CD8-positive, alpha-beta memory T cell (primary cell): ENCODE data around the gene PDRG1. TPM values are rescaled to one million over a fixed set of nuclear protein-coding genes. Genes with fewer than 3 reads are reported as not detected.

ENCODE experiments used
- CTCF ChIA-PET: fragments of 350-600 bp; sonication (Branson Sonifier 250); formaldehyde crosslinking; loops from one replicate; lab custom pipeline; 2021; ENCODE audit warnings: antibody characterized with exemption; lab: Charles Lee
- POLR2A ChIA-PET: fragments of 350-600 bp; sonication (Branson Sonifier 250); formaldehyde crosslinking; loops from one replicate; lab custom pipeline; 2021; ENCODE audit warnings: antibody characterized with exemption; lab: Charles Lee
- DNase-seq, 5 donors: peaks; one replicate each; pipeline versions ENCODE4 v3.0.0 to v3.0.0-alpha.2; 2020 to 2022; ENCODE audit warnings: mixed read lengths in 1 of 5
- H3K27ac ChIP-seq: one replicate; pipeline ENCODE4 v1.7.0; 2013; ENCODE audit warnings: low read depth, mild to moderate bottlenecking, low read length, moderate library complexity
- H3K27me3 ChIP-seq: 2 replicates; pipeline ENCODE4 v1.7.0; 2013; ENCODE audit warnings: low read length, mild to moderate bottlenecking; ENCODE audit not compliant: insufficient read depth, poor library complexity, severe bottlenecking
- H3K36me3 ChIP-seq: 2 replicates; pipeline ENCODE4 v1.7.0; 2013; ENCODE audit warnings: mild to moderate bottlenecking, low read length, moderate library complexity; ENCODE audit not compliant: insufficient read depth
- H3K4me1 ChIP-seq: 2 replicates; pipeline ENCODE4 v1.7.0; 2013; ENCODE audit warnings: mild to moderate bottlenecking, low read length, moderate library complexity; ENCODE audit not compliant: insufficient read depth
- H3K4me3 ChIP-seq: 2 replicates; pipeline ENCODE4 v1.7.0; 2013; ENCODE audit warnings: mild to moderate bottlenecking, low read length
- H3K9me3 ChIP-seq: 2 replicates; pipeline ENCODE4 v1.7.0; 2013; ENCODE audit warnings: mild to moderate bottlenecking, low read length
- H3K27ac Mint-ChIP-seq, 8 donors: one replicate each; pipeline ENCODE4 v1.8.0; 2020 to 2021; ENCODE audit warnings: mixed read lengths in 8 of 8, mild to moderate bottlenecking in 6 of 8, inconsistent platforms in 3 of 8, moderate library complexity in 3 of 8
- H3K27me3 Mint-ChIP-seq, 2 donors: one replicate each; pipeline ENCODE4 v1.8.0; 2020 to 2021; ENCODE audit warnings: mixed read lengths in 2 of 2, mild to moderate bottlenecking in 1 of 2, moderate library complexity in 1 of 2
- H3K36me3 Mint-ChIP-seq, 3 donors: one replicate each; pipeline ENCODE4 v1.8.0; 2020 to 2021; ENCODE audit warnings: mixed read lengths in 3 of 3, inconsistent platforms in 1 of 3, mild to moderate bottlenecking in 1 of 3
- H3K4me1 Mint-ChIP-seq, 3 donors: one replicate each; pipeline ENCODE4 v1.8.0; 2020 to 2021; ENCODE audit warnings: mixed read lengths in 3 of 3, inconsistent platforms in 1 of 3, mild to moderate bottlenecking in 1 of 3
- H3K4me3 Mint-ChIP-seq, 7 donors: one replicate each; pipeline ENCODE4 v1.8.0; 2020 to 2021; ENCODE audit warnings: mixed read lengths in 7 of 7, mild to moderate bottlenecking in 6 of 7, moderate library complexity in 4 of 7, inconsistent platforms in 2 of 7
- H3K9me3 Mint-ChIP-seq, 5 donors: one replicate each; pipeline ENCODE4 v1.8.0; 2020 to 2022; ENCODE audit warnings: mixed read lengths in 5 of 5, mild to moderate bottlenecking in 3 of 5, moderate library complexity in 2 of 5, inconsistent platforms in 1 of 5
- polyA plus RNA-seq: library from polyadenylated mRNA; unstranded; fragments of 300-500 nt; fragmentation: Illumina TruSeq; gene quantifications from one replicate; pipeline ENCODE4 v1.2.3, GENCODE V29; 2021
- total RNA-seq, 2 experiments: library from RNA; stranded (reverse); gene quantifications; one replicate each; pipeline ENCODE4 v1.2.3, GENCODE V29; 2021

The PDRG1 gene
- total and polyA plus RNA-seq, 3 experiments from 2014 or later: 22.4 to 23.9 (median 23.9) TPM

DNA sequence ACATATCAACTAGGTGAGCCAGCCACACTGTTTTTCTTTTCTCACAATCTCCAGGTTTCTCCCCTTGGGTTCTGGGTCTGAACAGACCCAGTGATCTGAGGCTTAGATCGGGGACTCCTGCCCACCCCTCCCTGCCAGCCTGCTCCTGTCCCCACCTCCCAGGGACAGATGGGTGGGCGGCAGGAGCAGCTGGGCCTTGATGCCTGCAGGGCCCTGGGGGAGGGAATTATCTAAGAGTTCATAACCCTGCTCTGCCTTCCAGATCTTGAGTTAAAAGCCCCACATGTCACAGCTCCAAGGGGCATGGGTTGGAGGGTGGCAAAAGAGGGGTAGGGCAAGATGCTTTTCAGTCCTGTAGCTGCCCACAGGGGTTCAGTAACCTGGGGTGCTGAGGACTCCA, 10.9 kb upstream of the PDRG1 start:
- Histone ChIP-seq H3K4me3 (no peak overlapping the region), H3K9me3 (no peaks in the 10 kb centered on the region), H3K27me3 (peaks cover 14% of the 10 kb centered on the region), H3K36me3 (no peaks in the 10 kb centered on the region), H3K27ac (no peak overlapping the region), H3K4me1 (no peaks in the 10 kb centered on the region)
- ChIA-PET CTCF (no interaction called here), POLR2A (no interaction called here)
- Mint-ChIP-seq H3K4me1 (peaks cover 0 to 5% (median 4%) of the 10 kb centered on the region in 3 donors), H3K4me3 (no peak overlapping the region), H3K9me3 (peaks cover 0 to 3% (median 0%) of the 10 kb centered on the region in 5 donors), H3K36me3 (peaks cover 0 to 4% (median 0%) of the 10 kb centered on the region in 3 donors), H3K27ac (no peak overlapping the region), H3K27me3 (peaks cover 37 to 70% of the 10 kb centered on the region in 2 donors)
- DNase-seq: no peak

DNA sequence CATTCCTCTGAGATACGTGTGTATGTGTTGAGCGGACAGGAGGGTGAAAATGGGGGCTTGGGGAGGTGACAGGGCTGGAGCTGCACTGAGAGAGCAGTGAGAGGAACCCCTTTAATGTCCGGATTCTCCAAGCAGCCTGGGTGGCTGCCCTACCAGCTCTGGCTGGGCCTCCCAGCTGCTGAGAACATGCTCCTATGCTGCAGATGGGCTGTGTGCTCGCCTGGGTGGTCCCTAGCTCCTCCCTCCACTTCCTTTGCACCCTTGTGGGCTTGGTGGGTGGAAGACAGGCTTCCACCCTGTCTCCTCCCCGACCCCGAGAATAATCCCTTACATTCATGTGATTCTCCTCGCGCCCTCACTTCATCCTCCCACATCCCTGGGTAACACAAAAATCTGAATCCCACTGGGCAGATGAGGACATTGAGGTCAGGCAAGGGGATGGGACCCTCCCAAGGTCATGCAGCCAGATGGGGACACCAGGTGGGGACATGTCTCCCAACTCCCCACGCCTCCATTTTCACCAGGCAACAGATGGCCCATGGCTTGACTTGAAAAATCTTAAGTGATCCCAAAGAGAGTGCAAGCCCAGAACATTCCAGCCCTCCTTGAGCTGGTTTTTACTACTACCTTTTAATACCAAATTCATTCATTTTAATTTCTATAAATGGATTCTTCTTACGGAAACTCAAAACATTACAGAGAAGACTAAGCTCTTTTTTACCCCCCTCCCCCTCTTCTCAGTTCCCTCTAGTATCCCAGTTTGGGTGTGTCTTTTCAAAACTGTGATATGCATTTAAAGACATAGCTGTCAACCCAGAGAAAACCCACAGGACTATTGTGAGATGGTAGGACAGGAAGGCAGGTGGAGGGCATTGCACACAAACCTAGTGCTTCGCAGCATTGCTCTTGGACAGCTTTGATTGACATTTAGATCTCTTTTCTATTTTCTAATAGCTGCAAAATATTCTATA, 5.0 kb upstream of the PDRG1 start:
- Mint-ChIP-seq H3K27ac (no peak overlapping the region), H3K4me3 (no peak overlapping the region), H3K9me3 (no peaks in the 10 kb centered on the region), H3K27me3 (peaks cover 21 to 47% of the 10 kb centered on the region in 2 donors), H3K4me1 (peaks cover 5% of the 10 kb centered on the region in 3 donors), H3K36me3 (peaks cover 0 to under 1% (median 0%) of the 10 kb centered on the region in 3 donors)
- Histone ChIP-seq H3K4me1 (peaks cover 4% of the 10 kb centered on the region), H3K4me3 (no peak overlapping the region), H3K9me3 (no peaks in the 10 kb centered on the region), H3K27ac (no peak overlapping the region), H3K27me3 (peaks cover 5% of the 10 kb centered on the region), H3K36me3 (no peaks in the 10 kb centered on the region)
- POLR2A ChIA-PET: no interaction called here
- DNase-seq: no peak
- CTCF ChIA-PET: interaction anchor here (0.9 kb wide), 2 partner anchors 104 to 110 kb away, joined by 3 read pairs; no protein-coding TSS in a partner anchor

DNA sequence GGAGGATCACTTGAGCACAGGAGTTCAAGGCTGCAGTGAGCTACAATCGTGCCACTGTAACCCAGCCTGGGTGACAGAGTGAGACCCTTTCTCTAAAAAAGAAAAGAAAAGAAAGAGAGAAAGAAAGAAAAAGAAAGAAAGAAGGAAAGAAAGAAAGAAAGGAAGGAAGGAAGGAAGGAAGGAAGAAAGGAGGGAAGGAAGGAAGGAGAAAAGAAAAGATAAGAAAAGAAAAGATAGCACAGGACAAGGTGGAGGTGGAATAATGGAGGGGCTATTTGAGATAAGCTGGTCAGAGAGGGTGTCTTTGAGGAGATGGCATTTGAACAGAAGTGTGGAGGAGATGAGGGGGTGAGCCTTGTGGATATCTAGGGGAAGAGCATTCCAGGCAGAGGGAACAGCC, 2.7 kb upstream of the PDRG1 start:
- Mint-ChIP-seq H3K36me3 (peaks cover 0 to 16% (median 3%) of the 10 kb centered on the region in 3 donors), H3K4me1 (peaks cover 24 to 28% (median 28%) of the 10 kb centered on the region in 3 donors), H3K4me3 (no peak overlapping the region), H3K9me3 (no peaks in the 10 kb centered on the region), H3K27me3 (peaks cover 18 to 28% of the 10 kb centered on the region in 2 donors), H3K27ac (no peak overlapping the region)
- H3K27ac ChIP-seq: no peak overlapping the region
- no peak overlapping the region for H3K4me3 ChIP-seq
- no peaks in the 10 kb centered on the region for H3K36me3 ChIP-seq
- POLR2A ChIA-PET: no interaction called here
- peaks cover 5% of the 10 kb centered on the region for H3K27me3 ChIP-seq
- H3K9me3 ChIP-seq: no peaks in the 10 kb centered on the region
- DNase-seq: no peak
- CTCF ChIA-PET: interaction anchor here (0.9 kb wide), 1 partner anchor 13 kb away, joined by 3 read pairs; no protein-coding TSS in a partner anchor
- peaks cover 21% of the 10 kb centered on the region for H3K4me1 ChIP-seq

DNA sequence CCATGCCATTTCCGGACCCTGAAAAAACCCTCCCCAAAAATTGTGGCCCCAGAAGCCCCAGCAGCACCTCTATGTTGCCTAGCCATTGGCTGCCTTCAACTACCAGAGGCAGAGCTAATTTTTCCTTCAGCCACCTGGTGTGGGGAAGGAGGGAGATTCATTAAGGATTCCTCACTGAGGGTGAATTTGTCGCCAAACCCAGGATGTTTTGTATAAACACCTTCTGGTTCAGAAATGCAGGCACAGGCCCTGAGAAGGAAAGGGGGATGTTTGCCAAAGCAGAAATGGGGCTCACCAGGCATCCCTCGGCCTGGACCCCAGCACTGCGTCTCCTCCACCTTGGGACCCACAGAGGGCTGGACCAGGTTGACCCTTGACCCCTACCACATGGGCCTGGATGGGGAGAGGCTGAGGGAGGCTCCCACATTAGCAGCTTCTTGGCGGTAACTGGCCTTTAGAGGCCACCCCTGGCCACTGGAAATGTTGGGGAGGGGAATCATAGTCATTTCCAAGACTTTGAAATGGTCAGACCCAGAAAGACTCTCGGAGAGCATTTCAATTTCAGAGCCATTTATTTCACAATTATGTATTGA, 1.8 kb upstream of the PDRG1 start:
- ChIA-PET CTCF (interaction anchor here (1.5 to 4.3 kb wide), 5 partner anchors 10 to 101 kb away, joined by 3 to 43 read pairs (median 4); no protein-coding TSS in a partner anchor), POLR2A (no interaction called here)
- Histone ChIP-seq H3K4me3 (no peak overlapping the region), H3K9me3 (no peaks in the 10 kb centered on the region), H3K36me3 (peaks cover 3% of the 10 kb centered on the region), H3K4me1 (peaks cover 21% of the 10 kb centered on the region), H3K27me3 (peaks cover 5% of the 10 kb centered on the region), H3K27ac (no peak overlapping the region)
- Mint-ChIP-seq H3K27ac (no peak overlapping the region), H3K4me3 (no peak overlapping the region), H3K27me3 (peaks cover 18 to 22% of the 10 kb centered on the region in 2 donors), H3K4me1 (peaks cover 29 to 36% (median 36%) of the 10 kb centered on the region in 3 donors), H3K36me3 (peaks cover 4 to 21% (median 8%) of the 10 kb centered on the region in 3 donors), H3K9me3 (no peaks in the 10 kb centered on the region)
- DNase-seq: no peak

DNA sequence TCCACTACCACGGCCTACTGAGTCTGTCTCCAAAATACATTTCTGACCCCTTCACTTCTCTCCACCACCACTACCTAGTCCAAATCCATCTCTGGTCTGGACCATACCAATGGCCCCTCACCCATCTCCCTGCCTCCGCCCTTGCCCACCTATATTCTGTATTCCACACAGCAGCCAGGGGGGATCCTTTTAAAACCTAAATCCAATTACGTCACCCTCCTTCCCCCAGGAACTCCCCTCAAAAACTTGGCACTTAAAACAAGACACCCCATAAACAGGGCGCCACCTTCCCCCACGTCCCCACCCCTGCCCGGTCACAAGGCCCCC, 680 bp downstream of the PDRG1 start:
- CTCF ChIA-PET: interaction anchor here (0.9 to 4.3 kb wide), 9 partner anchors 10 to 104 kb away, joined by 3 to 43 read pairs (median 4); partner anchors contain the start of genes DUSP15 and TTLL9
- peak overlapping the region; percentile 89 for H3K4me3 ChIP-seq

DNA sequence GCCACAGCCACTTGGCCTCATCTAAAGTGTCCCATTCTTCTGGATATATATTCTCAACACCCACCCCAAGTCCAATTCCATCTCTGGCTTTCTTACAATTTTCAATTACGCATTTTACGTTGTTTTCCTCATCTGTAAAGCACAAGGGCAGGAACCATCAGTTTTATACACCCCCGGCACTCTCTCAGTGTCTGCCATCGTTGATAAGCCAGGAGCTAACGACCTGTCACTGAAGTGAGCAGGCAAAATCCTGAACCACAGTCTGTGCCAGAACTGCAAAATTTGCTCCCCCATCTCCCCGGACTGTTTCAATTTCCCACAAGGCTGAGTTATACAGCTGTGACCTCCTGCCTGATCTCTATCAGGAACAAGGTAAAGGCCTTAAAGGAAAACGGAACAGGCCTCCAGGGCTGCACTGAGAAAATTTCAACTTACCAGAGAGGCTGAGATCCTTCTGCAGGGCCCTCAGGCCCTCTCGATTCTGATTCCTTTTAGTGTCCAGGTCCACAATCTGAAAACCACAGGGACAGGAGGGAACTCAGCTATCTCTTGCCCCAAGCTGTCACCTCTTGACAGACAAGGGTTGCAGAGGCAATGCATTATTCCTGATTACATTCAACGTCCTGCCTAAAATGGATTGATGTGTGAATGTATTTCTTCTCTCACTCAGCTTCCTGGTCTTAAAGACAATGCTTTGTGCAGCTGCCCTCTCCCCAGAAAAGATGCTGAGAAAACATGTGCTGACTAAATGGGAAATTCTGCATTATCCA, 1.8 kb downstream of the PDRG1 start:
- ChIA-PET POLR2A (no interaction called here), CTCF (interaction anchor here (1.1 to 4.3 kb wide), 3 partner anchors 9 to 103 kb away, joined by 3 to 43 read pairs (median 7); no protein-coding TSS in a partner anchor)
- H3K4me3 ChIP-seq: no peak overlapping the region
- Mint-ChIP-seq H3K36me3 (peaks cover 12 to 57% (median 16%) of the 10 kb centered on the region in 3 donors), H3K4me3 (peak overlapping the region; percentile 37 to 99 (median 98)), H3K27ac (peak overlapping the region in 2 of 8 donors; percentile 24 to 62), H3K27me3 (peaks cover 2 to 5% of the 10 kb centered on the region in 2 donors), H3K4me1 (peaks cover 30 to 38% (median 36%) of the 10 kb centered on the region in 3 donors), H3K9me3 (no peaks in the 10 kb centered on the region)
- no peak overlapping the region for H3K27ac ChIP-seq
- peaks cover 21% of the 10 kb centered on the region for H3K4me1 ChIP-seq
- DNase-seq: no peak
- H3K9me3 ChIP-seq: no peaks in the 10 kb centered on the region
- peaks cover 34% of the 10 kb centered on the region for H3K36me3 ChIP-seq
- H3K27me3 ChIP-seq: peaks cover 2% of the 10 kb centered on the region

More for the DNA sequence above, 680 bp downstream of the PDRG1 start:
- no peaks in the 10 kb centered on the region for H3K9me3 ChIP-seq
- H3K9me3 Mint-ChIP-seq: no peaks in the 10 kb centered on the region
- peaks cover 10 to 12% of the 10 kb centered on the region in 2 donors for H3K27me3 Mint-ChIP-seq
- peaks cover 21% of the 10 kb centered on the region for H3K4me1 ChIP-seq
- peaks cover 30 to 38% (median 36%) of the 10 kb centered on the region in 3 donors for H3K4me1 Mint-ChIP-seq
- H3K36me3 ChIP-seq: peaks cover 26% of the 10 kb centered on the region
- peak overlapping the region; percentile 62 to 98 (median 96) for H3K27ac Mint-ChIP-seq
- peak overlapping the region; percentile 84 for H3K27ac ChIP-seq
- peaks cover 2% of the 10 kb centered on the region for H3K27me3 ChIP-seq
- peak overlapping the region; percentile 96 to 100 (median 98) for H3K4me3 Mint-ChIP-seq
- POLR2A ChIA-PET: no interaction called here
- H3K36me3 Mint-ChIP-seq: peaks cover 12 to 46% (median 16%) of the 10 kb centered on the region in 3 donors
- DNase-seq: no peak

DNA sequence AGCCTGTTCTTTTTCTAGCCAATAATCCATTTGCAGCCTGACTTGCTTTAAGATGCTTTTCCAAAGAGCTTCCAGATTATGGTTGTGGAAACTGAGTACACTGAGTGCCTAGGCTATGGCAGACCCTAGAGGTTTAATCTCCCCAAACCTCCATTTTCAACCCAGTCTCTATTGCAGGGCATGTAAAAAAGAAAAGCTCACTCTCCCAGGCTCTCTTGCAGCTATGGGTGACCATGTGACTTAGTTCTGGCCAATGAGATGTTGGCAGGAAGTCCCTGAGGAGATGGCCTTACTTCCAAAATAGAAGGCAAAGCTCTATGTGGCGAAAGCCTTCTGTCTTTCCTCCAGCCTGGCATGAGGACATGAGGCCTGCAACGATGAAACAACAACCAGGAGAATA, 3.8 kb downstream of the PDRG1 start:
- Histone ChIP-seq H3K4me3 (no peak overlapping the region), H3K9me3 (no peaks in the 10 kb centered on the region), H3K4me1 (peaks cover 21% of the 10 kb centered on the region), H3K27me3 (no peaks in the 10 kb centered on the region), H3K27ac (no peak overlapping the region), H3K36me3 (peaks cover 38% of the 10 kb centered on the region)
- Mint-ChIP-seq H3K4me1 (peaks cover 30 to 38% (median 36%) of the 10 kb centered on the region in 3 donors), H3K9me3 (no peaks in the 10 kb centered on the region), H3K36me3 (peaks cover 12 to 76% (median 25%) of the 10 kb centered on the region in 3 donors), H3K4me3 (peak overlapping the region in 1 of 7 donors; percentile 12), H3K27me3 (no peaks in the 10 kb centered on the region), H3K27ac (no peak overlapping the region)
- CTCF ChIA-PET: no interaction called here
- no peak for DNase-seq
- POLR2A ChIA-PET: no interaction called here
